ENCODE data around the gene FES.
"Not testable (repeated sequence)": the region's sequence is repeated elsewhere in the genome, so short reads cannot be mapped to it uniquely, and the experiment has no call there.

FES gene

DNA sequence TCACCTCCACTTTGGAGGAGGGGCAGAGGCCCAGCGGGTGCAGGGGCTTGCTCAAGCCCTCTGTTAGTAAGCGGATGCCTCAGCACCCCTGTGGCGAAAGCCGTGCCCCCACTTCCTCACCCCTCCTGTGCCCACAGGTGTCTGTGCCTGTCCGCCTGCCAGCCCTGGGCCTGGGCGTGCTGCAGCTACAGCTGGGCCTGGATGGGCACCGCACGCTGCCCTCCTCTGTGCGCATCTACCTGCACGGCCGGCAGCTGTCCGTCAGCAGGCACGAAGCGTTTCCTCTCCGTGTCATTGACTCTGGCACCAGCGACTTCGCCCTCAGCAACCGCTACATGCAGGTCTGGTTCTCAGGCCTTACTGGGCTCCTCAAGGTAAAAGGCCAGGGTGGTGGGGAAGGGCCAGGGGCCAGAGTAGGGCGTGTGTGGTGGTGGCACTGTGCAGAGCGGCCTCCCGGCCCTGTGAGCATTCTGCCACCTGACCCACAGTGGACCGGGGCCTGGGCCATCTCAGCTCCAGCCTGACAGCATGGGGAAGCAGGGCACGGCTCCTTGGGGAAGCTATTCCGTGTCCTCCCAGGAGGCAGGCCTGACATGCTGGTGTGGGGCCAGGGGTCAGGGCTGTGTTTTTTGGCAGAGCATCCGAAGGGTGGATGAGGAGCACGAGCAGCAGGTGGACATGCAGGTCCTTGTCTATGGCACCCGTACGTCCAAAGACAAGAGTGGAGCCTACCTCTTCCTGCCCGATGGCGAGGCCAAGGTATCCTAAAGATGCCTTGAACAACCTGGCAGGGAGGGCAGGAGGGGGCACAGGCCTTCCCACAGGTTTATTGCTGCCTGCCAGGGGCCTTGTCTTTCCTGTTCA is 27.8 kb downstream of the FES start:
- no peak for FAIRE-seq

DNA sequence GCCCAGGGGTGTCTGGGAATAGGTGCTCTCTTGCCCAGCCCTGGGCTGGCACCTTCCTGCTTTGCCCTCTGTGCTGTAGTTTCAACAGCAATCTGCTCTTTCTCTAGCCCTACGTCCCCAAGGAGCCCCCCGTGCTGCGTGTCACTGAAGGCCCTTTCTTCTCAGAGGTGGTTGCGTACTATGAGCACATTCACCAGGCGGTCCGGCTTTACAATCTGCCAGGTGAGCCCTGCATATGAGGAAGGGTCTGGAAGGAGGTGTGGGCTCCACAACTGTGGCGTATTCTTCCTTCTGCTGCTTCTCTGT is 28.4 kb downstream of the FES start:
- FAIRE-seq, result no peak

DNA sequence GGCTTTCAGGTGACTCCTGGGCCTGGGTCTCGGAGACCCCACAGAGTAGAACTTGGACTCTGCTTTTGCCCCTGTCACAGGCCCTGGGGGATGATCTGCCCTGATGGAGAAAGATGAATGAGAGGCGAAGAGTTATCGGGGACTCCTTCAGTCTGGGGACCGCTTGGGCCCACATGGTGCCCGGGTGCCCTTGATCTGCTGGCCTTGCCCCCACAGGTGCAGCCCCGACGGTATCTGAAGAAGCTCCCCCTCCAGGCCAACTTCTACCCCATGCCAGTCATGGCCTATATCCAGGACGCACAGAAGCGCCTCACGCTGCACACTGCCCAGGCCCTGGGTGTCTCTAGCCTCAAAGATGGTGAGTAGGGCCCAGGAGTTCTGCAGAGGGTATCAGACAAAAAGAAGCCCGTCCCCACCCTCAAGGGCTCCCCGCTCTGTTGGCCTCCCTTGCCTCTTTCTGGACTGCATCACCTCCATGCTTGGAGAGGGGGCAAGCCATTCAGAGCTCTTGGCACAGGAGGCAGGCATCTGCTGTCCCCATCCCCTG is 29.2 kb downstream of the FES start:
- no peak for FAIRE-seq

DNA sequence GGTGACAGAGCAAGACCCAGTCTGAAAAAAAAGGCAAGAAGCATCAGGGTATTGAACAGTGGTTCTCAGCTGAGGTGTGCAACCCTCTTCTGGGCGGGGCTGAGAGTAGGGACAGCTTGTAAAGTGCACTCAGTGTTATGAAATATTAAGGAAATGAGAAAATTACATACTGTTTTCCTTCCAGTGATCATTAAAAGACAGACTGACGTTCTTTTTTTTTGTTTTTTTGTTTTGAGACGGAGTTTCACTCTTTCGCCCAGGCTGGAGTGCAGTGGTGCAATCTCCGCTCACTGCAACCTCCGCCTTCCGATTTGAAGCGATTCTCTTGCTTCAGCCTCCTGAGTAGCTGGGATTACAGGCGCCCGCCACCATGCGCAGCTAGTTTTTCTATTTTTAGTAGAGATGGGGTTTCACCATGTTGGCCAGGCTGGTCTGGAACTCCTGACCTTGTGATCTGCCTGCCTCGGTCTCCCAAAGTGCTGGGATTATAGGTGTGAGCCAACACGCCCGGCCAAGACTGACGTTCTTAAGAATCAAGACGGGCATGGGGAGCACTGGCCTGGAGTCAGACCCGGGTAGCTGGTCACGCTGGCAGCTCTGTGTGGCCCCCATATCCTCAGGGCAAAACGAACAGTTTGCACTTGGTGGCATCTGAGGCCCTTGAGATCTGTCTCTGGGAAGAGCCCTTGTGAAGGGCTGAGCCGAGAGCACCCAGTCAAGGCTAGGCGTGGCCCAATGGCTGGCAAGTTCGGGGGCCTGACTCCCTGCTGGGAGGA is 30.2 kb downstream of the FES start:
- no peak for FAIRE-seq

DNA sequence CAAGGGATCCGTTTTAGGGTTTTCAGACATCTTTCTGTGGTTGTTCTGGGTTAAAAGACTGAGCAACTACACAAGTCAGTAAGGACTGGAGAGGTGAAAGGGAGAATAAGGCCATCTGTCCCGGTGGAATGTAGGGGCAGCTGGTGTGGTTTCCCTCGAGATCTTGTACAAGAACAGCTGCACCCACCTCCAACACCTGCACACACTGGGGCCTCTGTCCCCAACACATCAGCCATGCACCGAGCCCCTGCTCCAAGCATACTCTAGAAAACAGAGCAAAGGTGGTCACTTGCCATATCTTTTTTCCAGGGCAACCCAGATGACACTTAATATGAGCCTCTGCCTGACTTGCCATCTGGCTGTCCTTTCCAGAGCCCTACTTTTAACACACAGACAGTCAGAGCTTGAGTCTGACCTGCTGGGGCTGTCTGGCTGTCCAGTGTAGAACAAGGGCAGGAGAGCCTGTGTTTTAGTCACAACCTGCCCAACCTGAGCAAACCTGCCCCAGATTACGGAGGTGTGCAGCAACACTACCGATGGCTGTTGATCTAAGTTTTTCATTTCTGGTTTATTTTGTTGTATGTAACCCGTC is 31.0 kb downstream of the FES start:
- no peak for FAIRE-seq

DNA sequence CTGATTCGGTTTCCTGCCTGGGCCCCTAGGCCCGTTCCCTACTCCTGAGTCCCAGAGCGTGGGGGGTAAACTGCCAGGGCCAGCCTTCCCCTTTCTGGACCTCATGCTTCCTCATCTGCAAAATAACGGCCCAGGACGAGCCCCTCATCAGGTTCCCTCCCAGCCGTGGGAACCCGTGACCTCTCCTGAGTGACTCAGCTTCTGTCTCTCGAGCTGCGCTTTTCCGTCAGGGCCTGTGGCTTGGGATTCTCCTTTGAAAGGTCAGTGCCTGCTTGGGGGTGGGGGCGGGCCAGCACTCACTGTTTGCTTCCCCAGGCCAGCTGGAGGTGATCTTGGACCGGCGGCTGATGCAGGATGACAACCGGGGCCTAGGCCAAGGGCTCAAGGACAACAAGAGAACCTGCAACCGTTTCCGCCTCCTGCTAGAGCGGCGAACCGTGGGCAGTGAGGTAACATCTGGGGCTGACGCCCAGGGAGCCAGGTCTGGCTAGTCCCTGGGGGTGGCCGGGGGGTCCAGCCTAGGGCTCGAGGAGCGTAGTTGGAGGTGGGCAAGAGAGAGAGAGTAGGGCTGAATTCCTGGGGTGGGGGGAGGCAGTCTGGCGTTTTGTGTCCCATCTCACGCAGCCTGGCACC is 31.6 kb downstream of the FES start:
- FAIRE-seq, result no peak

DNA sequence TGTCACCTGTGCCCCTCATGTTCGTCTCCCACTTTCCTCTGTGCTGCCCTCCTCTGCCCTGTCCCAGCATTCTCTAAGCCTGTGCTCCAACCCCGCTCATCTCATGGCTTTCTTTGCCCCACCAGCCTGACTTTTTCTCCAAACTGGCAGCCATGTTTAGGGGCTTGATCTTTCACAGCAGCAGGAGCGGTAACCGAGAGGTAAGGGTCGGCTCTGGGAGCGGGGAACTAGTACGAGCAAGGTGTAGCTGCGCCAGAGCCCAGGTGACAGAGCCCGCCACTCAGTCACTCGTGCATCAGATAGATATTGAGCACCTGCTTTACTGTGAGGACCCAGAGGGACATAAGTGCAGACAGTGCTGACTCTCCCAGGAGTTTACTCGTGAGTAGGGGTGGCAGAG is 32.2 kb downstream of the FES start:
- FAIRE-seq, result no peak

DNA sequence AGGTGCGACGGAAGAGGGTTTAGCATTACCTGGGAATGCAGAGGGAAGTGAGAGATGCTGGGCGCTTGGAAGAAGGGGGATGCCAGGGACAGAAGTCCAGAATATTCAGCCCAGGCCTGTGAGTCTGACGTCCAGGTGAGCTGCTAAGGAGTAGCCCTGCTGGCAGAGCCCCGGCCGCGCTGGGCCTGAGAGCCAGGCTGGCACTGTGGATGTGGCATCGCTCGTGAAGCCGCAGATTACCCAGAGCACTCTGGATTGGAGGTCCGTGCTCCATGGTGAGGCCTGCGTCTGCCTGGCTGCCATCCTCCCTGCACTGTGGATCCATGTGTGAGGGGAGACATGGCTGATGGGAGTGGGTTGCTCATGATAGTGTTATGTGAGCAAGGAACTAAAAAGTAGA is 33.3 kb downstream of the FES start:
- no peak for FAIRE-seq

DNA sequence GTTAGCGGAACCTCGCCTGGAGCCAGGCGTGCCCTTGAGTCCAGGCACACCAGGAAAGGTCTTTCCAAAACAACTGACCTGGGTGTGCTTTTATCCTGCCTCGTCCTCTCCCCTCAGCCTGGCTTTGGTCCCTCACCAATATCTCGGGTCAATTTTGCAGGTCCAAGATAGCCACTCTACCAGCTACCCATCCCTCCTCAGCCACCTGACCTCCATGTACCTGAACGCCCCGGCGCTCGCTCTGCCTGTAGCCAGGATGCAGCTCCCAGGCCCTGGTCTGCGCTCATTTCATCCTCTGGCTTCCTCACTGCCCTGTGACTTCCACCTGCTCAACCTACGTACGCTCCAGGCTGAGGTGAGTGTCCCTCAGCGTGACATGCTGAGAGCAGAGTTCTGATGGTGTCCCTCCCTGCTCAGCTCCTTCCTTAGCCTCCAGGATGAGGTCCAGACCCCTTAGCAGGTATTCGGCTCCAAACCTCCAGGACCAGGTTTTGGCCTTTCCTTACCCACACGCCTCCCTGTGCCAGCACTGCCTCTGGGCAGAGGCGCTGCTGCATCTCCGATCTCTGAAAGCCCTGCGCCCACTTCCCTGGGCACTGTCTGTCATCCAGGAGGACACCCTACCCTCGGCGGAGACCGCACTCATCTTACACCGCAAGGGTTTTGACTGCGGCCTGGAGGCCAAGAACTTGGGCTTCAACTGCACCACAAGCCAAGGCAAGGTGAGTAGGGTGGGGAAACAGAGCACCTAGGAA is 33.9 kb downstream of the FES start:
- no peak for FAIRE-seq

DNA sequence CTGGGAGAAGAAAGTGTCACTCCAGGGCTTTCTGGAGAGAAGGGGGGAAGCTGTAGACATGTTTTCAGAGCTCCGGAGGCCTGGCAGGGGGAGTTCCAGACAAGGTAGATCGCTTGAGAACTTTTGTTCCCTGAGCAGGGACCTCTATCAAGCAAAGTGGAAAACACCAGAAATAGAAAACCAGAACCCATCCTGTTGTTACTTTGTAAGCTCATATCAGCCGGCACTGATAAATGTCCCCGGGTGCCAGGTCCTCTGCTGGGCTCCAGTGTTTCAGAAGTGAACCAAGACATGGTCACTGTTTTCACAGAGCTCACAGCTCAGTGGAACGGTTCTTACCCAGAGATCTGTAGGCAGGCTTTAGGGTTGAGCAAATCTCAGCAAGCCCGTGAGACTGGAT is 34.5 kb downstream of the FES start:
- FAIRE-seq, result no peak

DNA sequence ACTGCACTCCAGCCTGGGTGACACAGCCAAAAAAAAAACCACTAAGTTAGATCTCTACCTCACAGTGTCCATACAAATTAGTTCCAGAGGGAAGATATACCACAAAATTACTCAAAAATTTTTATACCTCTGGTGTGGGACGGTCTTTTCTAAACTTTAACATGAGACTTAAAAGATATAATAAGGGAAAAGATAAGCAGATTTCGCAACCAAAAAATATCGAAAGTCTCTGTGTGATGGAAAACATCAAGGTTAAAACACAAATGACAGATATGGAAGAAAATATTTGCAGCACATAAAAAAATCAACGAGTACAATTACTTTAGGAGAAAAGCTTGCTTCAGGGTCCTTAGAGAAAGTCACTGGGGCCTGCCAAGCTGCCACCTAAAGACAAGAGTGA is 37.6 kb downstream of the FES start:
- FAIRE-seq, result no peak

DNA sequence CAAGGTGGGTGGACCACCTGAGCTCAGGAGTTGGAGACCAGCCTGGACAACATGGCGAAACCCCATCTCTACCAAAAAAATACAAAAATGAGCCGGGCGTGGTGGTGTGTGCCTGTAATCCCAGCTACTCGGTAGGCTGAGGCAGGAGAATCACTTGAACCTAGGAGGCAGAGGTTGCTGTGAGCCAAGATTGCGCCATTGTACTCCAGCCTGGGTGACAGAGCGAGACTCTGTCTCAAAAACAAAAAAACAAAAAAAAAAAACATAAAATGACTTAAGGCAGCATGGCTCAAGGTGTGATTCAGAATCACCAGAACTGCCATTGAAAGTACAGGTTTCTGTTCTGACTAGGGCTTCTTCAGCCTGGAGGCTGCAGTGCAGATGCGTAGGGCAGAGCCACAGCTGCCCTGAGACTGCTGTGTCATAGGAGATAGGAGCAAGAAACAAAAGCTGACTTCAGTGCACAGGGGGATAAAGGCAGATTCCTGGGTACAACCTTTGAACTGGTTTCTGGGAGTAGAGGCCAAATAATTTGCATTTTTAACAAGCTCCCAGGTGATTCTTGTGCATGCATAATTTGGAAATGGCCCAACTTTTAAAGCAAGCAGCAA is 38.5 kb downstream of the FES start:
- FAIRE-seq, result not testable (repeated sequence)

DNA sequence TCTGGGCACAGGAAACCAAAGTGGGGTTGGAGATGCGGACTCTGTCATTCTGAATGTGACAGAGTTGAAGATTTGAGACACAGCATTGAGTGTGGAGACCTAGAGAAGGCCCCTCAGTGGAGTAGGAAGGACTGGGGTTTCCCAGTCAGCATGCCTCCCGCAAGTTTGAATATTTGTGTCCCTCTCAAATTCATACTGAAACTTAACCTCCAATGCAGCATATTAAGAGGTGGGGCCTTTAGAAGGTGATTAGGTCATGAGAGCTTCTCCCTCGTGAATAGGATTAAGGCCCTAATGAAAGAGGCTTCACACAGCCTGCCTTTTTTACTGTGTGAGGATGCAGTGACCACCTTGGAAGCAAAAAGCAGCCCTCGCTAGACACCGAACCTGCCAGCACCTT is 40.1 kb downstream of the FES start:
- no peak for FAIRE-seq

DNA sequence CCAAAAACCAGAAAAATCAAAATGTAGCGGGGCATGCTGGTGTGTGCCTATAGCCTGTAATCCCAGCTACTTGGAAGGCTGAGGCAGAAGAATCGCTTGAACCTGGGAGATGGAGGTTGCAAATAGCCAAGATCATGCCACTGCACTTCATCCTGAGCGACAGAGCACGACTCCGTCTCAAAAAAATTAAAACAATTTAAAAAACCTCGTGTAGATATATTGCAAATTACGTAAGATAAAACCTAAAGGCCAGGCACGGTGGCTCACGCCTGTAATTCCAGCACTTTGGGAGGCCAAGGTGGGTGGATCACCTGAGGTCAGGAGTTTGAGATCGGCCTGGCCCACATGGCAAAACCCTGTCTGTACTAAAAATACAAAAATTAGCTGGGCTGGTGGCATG is 42.5 kb downstream of the FES start:
- not testable (repeated sequence) for FAIRE-seq

DNA sequence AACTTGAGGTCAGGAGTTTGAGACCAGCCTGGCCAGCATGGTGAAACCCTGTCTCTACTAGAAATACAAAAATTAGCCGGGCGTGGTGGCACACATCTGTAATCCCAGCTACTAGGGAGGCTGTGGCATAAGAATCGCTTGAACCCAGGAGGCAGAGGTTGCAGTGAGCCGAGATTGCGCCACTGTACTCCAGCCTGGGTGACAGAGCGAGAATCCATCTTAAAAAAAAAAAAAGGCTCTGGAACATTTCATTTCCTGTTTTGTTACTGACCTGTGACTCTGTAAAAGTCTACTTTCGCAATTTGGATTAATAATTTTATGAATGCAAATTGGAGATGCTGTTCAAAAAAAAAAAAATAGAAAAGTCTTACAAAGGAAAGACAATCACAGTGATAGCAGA is 43.8 kb downstream of the FES start:
- FAIRE-seq, result not testable (repeated sequence)

DNA sequence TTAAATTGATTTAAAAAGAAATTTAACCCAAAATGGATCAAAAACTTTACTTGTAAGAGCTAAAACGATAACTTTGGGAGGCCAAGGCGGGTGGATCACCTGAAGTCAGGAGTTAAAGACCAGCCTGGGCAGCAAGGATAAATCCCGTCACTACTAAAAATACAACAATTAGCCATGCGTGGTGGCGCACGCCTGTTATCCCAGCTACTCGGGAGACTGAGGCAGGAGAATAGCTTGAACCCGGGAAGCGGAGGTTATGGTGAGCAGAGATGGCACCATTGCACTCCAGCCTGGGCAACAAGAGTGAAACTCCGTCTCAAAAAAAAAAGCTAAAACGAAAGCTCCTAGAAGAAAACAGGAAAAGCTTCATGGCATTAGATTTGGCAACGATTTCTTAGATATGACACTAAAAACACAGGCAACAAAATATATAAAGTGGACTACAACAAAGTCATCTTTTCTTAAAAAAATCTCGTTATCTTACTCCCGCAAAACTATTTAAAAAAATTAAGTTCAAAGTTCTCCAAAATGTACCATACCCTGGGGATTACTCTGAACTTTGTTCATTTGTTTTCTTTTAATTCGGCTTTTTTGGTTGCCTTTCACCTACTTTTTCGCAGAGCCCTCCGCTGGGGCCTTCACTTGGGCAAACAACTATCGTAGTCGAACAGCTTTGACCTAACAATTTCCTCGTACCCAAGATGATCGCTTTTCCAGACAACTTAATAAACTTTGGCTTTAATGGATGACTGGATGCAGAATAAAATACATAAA is 45.1 kb downstream of the FES start:
- no peak for FAIRE-seq

DNA sequence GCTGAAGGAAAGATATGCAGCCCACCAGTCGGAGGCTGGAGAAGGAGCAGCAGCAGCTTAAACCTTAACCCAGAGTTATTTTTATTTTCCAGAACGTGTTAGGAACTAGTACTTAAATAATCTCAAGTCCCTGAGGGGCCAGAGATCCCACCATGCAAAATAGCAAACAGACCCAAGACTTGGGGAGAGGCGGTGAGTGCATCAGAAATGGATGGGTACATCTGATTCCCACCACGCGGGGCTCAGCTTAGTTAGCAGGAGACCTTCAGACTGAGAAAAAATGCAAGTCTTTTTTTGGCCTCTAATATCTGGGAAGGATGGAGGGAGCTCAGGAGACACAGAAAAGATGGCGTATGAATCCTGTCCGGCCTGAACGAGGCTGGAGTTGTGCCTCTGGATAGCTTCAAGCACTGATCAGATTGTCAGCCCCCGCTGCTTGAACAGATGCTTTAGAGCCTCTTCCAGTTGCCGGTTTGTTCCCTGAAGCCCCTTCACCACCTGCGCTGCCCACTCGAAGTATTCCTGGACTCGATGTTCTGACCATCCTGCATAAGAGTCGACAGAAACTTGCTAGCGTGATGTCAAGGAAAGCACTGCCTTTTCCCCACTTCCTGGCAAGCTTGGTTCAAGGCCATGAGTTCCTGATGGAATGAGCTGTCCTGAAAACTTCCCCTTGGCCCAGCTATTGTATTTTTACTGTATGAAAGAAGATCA is 46.7 kb downstream of the FES start:
- no peak for FAIRE-seq

DNA sequence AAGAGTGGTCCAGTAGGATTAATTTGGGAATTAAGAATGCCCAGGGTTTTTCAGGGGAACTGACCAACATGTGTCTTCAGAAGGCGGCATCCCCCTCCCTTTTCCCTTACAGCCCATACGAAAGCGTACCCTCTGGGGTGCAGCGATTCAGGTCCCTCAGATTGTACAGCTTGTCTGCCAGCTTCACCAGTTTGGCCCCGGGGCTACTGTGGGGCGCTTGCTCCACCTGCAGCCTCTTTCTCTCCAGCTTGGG is 47.2 kb downstream of the FES start:
- FAIRE-seq, result no peak

DNA sequence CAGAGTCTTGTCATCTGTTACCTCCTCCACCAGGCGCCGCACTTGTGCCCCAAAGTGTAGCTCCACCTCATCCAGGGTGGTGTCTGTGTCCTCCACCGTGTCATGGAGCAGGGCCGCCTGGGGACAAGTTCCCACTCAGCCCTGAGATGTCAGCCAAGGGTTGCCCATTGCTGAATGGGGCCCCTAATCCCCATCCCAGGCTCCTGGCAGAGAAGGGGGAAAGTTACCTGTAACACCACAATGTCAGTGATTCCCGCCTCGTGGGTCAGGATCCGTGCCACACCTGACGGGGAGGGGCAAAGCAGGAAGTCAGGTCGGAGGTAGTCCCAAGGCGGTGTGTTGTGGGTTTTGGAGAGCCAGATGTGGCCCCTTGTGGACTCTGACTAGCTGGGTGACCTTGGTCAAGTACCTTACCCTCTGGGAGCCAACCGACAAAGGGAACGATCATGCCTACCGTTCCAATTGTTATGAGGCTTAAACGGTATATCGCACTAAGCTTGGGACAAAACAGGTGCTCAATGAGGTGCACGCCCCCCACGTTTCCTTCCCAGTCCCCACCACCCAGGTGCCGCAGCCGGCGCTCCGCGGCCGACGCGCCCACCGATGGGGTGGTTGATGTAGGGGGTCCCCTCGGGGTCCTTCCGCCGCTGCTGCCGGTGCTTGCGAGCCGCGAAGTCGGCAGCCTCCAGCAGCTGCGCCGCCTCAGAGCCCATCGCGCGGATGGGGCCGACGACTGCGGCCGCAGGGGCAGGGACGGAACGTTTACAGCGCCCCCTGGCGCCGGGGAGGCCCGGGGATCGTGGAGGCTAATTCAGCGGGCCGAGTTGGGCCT is 47.7 kb downstream of the FES start, which contains the start of gene HDDC3:
Gene HDDC3 (minus strand): TSS at position 722 of the 832 bp plus-strand sequence. CDS start 9 bp downstream, at position 713.
- no peak for FAIRE-seq

DNA sequence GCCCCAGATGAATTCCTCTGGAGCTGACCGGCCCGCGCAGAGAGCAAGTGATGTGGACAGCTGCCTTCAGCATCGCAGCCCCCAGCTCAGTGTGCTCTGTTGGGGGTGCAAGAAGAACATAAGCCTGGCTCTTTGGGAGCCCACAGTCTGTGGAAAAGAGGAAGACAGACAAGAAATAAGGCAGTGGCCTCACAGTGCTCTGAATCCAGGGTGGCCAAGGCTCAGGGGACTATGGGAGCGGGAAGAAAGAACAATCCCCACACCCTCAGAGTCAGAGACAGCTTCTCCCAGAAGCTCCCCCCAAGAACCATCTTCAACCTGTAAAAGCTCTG is 48.3 kb downstream of the FES start:
- no peak for FAIRE-seq

Data from colon (tissue), 2 donors.